C4-2B (cell line): ENCODE measurements around the gene TRIM25.

Source experiments
- CTCF ChIP-seq: fragments of 450-650 bp; conservative IDR thresholded peaks from 2 replicates; pipeline ENCODE4 v1.5.1; 2017; ENCODE audit warnings: mild to moderate bottlenecking
- ZFX ChIP-seq: fragments of 450-650 bp; IDR thresholded peaks from 2 replicates; pipeline ENCODE4 v1.6.1; 2017

GRCh38 chr17:56913000-56913311, 893 bp downstream of the TRIM25 start:
- TF ChIP-seq CTCF (no peak), ZFX (no peak)
